OCI-M1 (cell line): ENCODE results near the gene CRB1.
A peak's percentile ranks its signal among the peaks of the same experiment; 100 is the strongest.
"Not testable (repeated sequence)": the region's sequence is repeated elsewhere in the genome, so short reads cannot be mapped to it uniquely, and the experiment has no call there.

ENCODE experiments used
- DNase-seq: peaks from one replicate; lab custom pipeline; 2025; lab: John Stamatoyannopoulos, UW

The CRB1 gene

DNA sequence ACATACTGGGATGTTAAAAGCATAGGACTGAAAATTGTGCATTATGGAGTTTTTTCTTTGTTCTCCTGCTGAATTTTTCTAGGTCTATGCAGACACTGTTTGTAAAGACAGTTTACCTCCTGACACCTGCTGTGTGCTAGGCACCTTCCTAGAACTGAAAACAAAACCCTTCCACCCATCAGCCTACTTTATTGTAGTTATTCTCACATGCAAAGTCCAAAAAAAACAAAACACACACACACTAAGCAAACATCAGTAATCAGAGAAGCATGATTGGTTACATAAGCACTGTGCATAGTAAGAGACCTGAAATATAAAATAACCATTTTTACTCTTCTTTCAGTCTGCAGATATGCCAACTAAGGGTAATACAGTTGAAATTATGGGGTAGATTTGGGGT, 195.1 kb downstream of the CRB1 start:
- no peak for DNase-seq

DNA sequence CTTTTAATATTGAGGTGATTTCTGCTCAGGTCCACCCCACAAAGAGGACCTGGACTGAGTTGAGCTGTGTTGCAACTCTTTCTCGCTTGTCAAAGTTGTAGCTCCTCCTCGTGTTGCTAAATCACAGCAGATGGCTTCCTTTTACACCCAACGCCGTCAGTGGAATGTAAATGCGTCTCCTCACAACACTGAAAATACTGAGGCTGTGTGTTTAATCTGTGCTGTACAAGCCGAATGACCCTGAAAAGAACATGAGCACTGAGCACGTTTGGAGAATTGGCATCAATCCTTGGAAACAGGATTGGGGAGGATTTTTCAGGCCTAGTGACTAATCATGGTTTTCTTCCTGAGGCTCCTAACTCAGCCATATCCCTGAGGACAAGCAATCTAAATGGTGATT, 196.0 kb downstream of the CRB1 start:
- no peak for DNase-seq

DNA sequence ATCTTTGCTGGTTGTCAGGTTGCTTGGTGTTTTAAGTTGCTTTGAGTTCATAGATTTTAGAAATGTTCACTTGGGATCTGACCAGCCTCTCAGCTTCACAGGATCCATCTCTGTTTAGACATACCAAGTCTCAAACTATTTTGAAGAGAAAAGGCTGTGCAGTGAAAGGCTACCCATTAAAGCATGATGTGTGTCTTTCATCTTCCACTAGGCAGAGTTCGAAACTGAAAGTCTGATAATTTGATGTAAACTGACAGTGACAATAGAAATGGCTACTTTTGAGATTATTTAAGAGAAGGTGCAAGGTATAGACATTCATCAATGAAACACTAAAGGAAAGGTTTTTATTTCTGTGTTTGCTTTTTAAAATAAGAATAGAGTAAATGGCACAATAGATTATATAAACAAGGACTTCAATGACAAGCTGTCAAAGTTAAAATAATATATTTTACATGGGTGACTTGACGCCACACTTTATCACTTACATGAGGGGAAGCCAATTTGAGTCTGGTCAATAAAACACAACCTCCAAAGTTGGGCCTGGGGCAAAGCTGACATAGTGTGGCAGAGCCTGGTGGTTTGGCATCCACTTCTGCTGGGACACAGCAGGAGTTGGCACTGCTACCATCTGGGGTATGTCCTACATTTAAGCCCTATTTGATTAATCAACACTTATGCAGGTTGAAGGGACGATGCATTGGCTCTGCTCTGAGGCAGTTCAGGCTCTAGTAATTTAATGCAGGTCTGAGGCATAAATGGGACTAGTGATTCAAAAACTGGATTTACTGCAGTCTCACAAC, 197.7 kb downstream of the CRB1 start:
- peak; percentile 42 for DNase-seq

DNA sequence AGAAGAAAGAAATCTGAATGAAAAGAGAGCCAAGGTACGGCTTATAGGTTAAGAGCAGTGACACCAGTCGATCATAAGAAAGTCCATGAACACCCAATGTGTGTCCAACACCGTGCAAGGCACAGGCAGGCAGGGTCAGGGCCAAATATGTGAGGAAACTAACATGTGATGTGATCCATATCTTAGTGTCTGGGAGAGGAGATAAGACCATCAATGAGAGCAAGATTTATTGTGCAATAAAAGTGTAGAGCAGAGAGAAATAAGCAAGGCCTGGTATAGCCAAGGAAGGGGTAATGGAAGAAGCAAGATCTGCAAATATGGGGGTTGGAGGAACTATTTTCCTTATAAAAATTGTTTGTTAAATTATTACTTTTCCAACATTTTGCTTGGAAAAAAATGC, 198.8 kb downstream of the CRB1 start:
- DNase-seq = peak; percentile 71

DNA sequence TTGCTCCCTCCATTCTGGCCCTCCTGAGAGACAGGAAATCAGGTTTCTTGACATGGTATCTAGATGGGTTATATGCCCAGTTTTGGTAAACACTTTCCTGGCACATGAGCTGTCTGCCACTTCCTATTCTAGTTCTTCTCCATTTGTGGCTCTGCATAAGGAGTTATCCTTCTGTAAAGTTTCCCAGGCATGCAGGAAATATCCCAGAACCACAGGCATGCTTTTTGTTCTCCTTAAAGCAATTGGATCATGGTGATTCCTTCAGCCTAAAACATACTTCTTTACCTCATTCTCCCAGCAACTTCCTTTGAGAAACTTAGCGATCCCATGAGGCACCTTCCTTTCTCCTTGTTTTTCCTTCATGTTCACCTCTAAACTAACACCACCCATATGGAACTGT, 199.8 kb downstream of the CRB1 start:
- no peak for DNase-seq

DNA sequence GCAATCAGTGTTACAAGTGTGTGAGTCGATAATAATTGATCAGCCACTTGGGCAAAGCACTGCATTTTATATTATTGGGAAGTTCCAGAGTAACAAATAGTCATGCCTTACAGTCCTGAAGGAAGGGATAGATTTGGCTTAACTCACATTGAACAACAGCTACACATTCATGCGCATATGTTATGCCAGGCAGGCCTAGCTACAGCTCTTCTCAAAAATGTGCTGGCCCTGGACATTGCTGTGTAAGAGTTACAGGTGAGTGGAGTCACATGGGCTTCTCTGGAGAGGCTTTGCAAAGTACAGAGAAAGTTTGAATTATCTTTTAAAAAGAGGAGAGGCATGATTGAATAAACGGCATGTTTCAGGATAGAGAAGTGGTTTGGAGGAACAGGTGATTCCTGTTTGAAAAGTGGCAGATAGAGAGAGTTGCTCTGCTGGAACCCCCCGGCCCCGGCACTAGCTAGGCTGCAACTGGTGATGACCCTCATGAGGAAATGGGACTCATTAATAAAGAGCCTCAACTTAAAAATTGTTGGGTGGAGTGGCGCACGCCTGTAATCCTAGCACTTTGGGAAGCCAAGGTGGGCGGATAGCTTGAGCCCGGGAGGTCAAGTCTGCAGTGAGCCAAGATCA, 200.6 kb downstream of the CRB1 start:
- DNase-seq = no peak

DNA sequence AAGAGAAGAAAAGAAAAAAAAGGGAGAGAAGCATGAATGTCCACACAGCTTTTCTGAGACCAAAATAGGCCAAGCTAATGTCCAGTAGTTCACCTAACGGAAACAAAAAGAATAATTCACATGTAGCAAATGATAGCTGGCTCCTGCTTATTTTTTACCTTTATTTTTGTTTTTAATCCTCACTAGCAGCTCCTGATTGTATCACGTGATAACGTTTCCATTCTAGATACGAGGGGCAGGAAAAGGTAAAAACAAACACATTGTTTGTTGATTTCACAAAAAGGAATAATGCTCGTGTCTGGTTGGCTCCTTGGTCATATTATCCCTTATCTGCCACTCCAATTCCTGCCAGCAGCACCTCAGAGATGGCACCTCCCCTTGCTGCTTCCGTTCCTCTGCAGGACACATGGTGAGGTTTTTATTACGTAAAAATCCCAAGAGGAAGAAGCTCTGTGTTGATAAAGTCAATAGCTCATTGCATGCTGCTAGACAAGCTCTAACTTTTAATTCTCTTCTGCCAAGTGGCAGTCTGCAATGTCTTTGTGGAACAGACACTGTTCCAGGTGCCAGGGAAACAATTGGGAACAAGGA, 201.7 kb downstream of the CRB1 start:
- peak; percentile 78 for DNase-seq

DNA sequence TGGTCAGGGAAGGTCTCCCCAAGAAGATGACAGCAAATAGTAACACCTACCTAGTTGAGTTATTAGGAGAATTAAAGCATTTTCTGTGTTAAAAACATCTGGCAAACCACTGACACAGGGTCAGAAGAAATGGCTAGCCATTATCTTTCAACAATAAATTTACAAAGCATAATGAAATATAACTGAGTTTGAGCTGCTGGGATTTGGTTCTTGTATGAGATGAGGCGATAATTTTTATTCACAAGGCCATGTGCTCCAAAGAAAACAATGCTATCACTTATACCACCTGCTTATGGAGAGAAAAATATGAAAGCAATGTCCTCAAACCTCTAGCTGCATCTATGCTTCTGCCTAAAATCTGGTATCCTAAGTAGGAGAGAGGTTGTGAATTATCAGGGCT, 202.3 kb downstream of the CRB1 start:
- DNase-seq = no peak

DNA sequence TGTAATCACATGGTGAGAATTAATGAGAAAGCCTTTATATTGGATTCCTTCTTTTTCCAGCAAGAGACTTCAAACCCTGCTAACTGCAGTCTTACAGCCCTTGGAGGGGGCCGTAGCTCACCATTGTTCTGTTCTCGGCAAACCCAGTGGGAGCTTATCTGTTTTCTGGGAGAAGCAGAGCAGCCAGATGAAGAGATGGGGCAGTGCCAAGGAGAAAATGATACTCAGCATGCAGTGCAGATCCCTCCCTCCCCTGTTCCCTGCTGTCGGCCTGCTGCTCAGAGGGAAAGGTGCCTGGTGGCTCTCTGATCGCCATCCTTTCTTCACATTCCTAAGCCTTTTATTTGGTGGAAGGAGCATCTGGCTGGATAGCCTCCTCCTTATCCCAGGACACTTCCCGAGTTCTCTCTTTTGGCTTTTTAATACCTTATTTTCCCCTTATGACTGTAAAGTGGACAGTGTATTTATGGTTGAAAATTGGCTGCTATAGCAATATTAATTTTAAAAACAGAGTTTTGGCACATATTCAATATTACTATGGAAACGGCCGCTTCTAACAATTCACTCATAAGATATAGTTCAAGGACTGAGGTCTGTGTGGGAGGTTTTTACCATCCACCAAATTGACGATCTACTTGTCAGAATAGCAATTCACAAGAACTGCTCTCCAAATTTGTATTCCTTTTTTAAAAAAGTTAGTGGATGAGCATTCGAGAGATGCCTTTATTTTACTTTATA, 203.4 kb downstream of the CRB1 start:
- no peak for DNase-seq

DNA sequence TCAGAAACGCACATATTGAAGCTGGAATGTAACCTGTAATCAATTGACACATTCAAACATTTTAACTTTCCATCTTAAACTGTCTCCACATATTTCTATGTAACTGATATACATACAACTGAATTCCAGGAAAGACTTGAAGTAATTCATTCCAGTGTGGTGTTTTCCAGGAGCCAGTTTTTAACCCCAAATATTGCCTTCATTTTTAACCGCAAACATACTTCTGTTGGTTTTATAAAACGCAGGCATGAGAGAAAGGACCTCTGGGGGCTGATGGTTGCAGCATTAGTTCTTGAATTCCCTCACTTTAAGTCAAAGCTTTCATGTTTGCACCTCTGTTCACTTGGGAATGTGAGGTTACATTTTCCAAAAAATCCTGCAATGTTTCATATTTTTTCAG, 204.1 kb downstream of the CRB1 start:
- no peak for DNase-seq

DNA sequence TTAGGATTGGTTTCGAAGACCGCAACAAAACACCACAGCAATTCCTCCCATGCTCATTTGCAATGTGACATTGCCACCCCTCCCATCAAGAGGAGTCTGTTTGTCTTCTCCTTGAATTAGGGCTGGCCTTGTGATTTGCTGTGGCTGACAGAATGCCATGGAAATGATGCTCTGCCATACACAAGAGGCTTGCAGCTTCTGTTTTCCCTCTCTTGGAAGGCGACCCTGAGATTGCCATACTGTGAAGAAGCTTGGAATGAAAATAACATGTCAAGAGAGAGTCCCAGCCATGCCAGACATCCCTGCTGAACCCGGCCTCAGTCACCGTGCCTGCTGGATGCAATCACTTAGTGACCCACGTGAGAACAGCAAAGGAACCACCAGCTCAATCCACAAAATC, 212.4 kb downstream of the CRB1 start:
- no peak for DNase-seq

DNA sequence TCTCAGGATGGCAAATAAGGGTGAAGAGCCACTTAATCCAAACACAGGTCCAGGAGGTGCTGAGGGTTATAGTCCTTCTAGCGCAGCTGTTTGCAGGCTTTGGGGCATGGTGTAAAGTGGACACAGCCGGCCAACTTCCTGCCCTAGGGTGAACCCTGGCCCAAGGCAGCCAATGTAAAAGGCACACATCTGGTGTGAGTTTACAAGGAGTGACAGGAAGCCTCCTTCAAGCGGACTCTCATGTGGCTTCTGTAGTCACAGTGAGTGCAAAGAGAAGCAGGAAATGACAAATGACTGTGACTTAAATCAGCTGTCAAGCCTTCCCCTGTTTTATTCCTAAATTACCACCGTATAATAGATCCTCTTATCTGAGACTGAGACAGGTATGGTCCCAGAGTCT, 213.0 kb downstream of the CRB1 start:
- no peak for DNase-seq

DNA sequence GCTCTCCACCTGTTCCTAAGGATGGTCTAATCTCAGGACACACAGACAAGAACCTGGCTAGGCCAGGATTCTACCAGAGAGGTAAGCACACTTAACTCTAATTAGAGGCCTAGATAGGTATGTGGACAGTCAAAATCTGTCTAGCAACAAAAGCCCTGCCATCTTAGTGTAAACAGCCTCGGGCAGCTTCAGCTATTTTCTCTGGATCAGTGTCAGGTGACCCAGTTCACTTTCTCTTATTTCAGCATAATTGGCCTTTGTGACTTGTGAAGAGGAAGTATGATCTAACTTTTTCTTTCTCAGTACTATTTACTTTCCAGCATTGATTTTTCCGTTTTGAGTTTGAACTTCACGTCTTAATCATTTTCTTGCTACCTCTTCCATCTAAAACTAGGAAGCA, 217.7 kb downstream of the CRB1 start:
- DNase-seq = peak; percentile 28

DNA sequence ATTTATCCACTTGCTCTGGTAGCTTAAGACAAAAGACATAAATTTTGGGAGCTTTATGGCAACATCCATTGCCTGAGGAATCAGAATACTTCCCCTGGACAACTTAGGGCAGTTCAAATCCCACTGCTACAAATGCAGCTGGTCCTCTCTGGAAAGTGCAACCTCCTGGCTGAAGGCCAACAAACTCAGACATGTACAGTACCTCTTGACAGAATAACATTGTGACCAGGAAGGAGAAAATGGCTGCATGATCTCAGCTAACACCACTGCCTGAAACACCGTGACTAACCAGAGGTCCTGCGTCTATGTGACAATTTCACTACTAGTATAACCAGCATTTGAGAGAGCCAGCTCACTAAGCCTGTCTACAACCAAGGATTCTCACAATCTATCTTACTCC, 218.9 kb downstream of the CRB1 start:
- DNase-seq = no peak

DNA sequence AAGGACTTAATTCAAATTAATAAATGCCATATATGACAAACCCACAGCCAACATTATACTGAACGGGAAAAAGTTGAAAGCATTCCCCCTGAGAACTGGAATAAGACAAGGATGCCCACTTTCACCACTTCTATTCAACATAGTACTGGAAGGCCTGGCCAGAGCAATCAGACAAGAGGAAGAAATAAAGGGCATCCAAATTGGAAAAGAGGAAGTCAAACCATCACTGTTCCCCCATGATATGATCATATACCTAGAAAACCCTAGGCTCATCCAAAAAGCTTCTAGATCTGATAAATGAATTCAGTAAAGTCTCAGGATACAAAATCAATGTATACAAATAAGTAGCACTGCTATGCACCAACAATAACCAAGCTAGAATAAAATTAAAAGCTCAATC, 223.5 kb downstream of the CRB1 start:
- DNase-seq = not testable (repeated sequence)

DNA sequence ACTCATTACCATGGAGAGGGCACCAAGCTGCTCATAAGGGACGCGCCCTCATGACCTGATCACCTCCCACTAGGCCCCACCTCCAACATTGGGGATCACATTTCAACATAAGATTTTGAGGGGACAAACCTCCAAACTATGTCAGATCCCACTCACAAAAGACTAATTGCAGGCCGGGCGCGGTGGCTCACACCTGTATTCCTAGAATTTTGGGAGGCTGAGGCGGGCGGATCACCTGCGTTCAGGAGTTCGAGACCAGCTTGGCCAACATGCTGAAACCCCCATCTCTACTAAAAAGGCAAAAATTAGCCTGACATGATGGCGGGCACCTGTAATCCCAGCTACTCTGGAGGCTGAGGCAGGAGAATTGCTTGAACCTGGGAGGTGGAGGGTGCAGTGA, 228.7 kb downstream of the CRB1 start:
- DNase-seq = no peak

DNA sequence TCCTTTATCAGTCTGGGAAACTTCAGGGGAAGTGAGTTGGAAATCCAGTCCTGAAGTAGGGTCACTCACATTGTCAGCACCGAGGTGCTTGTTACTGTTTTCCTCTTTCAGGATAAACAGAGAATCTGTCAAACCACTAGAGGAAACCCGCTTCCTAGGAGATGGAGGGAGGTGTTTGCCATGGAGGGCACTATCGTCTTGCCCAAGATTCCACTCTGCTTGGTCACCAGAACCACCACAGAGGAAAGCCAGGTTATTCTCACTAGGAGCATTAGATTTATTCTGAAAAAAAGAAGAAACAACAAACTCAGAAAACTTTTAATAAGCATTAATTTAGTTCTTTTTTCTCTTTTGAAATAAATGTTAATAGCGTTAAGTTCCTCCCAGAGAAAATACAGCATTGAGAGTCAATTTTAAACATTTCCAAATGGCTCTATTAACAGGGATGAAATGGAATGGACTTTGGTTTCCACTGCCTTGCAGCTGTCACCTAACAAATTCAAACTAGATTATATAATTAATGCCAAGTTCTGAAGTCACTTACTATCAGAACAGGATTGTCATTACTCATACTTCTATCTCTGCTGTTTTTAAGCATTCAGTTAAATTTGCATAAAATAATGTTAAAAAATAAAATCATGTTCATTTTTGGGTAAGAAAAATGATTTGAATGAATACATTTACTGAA, 242.8 kb downstream of the CRB1 start:
- DNase-seq = no peak

DNA sequence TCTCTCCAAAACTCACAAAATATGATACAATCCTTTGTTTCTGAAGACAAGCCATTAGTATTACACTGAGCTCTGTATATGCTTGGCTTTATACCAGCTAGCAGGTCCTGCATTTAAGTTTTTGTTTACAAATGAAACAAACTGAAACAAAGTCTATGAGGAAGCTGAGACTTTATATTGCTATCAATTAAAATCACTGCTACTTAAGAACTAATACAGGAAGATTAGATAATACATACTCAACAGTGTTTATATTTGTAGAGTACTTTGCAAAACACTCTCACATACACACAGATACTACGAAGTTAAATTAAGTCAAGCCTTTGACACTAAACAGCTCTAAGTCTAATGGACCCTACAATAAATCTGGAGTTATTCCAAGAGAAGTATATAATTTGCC, 247.4 kb downstream of the CRB1 start:
- no peak for DNase-seq

DNA sequence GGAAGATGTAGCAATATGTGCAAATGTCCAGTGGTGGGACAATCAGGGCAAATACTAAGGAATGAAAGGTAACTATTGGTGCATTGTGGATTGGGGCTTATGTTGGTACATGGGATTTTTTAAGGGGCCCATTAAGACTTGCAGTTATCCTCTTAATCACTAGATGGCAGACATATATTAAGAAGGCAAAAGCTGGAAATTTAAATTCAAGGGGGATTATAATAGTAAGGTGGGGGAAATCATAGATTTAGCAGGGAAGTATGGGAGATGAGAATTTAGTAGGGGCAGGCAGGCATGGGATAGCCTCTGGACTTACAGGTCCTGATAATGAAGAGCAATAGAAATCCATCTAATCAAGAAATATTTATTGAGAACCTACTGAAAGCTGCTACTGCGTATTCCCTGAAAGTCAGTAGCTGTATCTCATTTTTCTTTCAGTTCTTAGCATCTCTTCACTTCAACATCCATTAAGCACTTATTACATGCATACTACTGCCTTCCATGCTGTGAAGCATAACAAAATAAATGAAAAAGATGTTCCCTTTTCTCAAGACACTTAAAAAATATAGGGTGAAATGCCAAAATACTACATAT, 251.8 kb downstream of the CRB1 start:
- DNase-seq = peak; percentile 53

DNA sequence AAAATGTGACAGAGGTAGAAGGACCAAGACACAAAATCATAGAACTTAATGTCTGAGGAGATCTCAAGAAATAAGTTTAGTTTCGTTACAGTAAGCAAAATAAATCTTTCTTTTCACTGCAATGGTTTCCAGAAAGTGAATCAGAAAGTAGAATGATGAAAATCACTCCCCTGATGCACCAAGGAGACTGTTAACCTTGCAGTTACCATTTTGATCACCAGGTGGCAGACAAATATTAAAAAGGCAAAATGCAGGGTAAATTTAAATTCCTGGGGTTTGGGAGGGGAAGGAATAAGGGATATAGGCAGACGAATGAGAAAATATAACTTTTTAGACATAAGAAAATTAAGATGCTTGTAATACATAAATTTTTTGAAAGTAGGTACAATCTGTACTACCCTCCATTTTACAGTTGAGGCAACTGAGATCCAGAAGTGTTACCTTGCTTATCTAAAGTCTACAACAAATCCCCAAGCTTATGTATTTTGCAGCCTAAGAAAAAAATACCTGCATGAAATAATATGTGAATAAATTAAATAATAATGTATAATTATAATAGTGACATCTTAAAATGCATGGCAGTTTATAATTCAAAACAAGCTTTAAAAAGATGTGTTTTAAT, 253.2 kb downstream of the CRB1 start:
- DNase-seq = peak; percentile 77

DNA sequence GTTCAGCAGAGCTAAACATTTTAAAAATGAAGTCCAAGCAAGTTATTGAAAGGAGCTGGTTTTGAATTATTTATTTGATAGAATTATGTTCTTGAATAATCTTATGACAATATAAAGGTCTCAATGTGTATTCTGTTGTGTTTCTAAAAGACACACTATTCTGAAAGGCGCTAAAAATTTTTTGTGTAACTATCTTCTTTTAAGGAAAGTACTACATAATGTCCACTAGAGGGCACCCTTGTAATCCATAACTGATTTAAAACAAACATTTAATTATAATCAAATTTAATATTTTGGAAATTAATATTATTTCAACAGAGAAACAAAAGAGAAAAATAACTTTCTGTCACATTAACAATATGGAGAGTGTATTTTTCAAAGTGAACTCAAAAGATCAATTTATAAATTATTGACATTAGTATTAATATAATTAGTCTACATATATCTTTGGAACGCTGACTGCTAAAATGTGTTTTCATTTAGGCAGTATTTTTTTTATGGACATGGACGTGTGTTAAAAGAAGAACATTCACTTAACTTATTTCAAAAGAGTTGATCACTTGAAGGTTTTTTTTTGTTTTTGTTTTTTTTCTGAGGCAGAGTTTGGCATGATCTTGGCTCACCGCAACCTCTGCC, 258.8 kb downstream of the CRB1 start:
- peak; percentile 74 for DNase-seq
